Measurements from ENCODE around the gene TTC7B.

- no peak for TF ChIP-seq CTCF (IDR thresholded peaks at IDR 0.05)
- TF ChIP-seq EZH2phosphoT487 (IDR thresholded peaks at IDR 0.05), result no peak
- TF ChIP-seq EZH2 (IDR thresholded peaks at IDR 0.05), result no peak
Observed at GRCh38 chr14:90747909-90748308, 68.3 kb downstream of the TTC7B start.

All from neural progenitor cell (in vitro differentiated cells).